ENCODE measurements around the gene RECQL5. TPM values are rescaled to one million over a fixed set of nuclear protein-coding genes. Genes with fewer than 3 reads are reported as not detected.

The RECQL5 gene
- total RNA-seq, 1 experiment from 2014 or later = 67.0 TPM

DNA sequence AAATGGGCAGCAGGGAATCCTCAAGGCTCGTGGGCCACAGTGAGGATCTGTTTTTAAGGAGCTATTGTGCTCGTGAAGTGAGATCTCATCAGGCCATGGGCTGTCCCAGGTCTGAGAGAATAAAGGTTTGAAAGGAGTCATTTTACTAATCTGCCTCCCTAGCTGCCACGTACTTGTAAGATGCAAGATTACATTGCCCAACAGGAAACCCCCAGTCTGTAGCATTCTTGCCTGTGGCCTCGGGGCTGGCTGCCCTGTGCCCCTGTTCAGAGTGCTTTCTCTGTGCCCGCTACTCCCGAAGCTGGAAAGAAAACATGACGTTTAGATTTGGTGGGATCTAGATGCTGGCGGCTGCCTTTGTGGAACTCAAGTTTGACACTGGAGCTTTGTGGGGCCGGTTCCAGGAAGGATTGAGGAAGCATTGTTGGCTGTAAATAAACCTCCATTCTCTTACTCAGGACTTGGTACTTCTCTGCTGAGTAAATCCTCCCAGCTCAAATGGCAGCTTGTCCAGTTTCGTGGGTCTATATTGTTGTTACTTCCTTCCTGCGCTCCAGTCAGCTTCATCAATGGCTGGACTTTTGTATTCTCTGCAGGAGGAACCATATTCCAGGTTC, 21.4 kb upstream of the RECQL5 start:
- Histone ChIP-seq H3K4me3 (ENCODE audit: low read depth, low read length) (no peak overlapping the region), H3K4me1 (peaks cover 27% of the 10 kb centered on the region), H3K36me3 (ENCODE audit: control insufficient read depth, insufficient read depth, low read length) (peaks cover 5% of the 10 kb centered on the region; the same call in 1 of the 2 replicates), H3K27me3 (replicated peaks; ENCODE audit: control insufficient read depth, insufficient read depth, low read length) (no peaks in the 10 kb centered on the region), H3K9me3 (no peaks in the 10 kb centered on the region)
- peaks cover 66% of the 10 kb centered on the region for H3K36me3 Mint-ChIP-seq (ENCODE audit: insufficient read depth, unreplicated experiment)
- ChIA-PET CTCF (interaction anchor here (0.7 to 1.7 kb wide), 2 partner anchors 33 to 62 kb away, joined by 3 to 5 read pairs; partner anchors contain the start of gene ITGB4), POLR2A (no interaction called here)
- no peak for DNase-seq
- peak overlapping the region; percentile 49 for H3K27ac Mint-ChIP-seq (ENCODE audit: unreplicated experiment)
- no peaks in the 10 kb centered on the region for H3K9me3 Mint-ChIP-seq (ENCODE audit: unreplicated experiment)
- H3K27me3 Mint-ChIP-seq (ENCODE audit: insufficient read depth, unreplicated experiment) = no peaks in the 10 kb centered on the region
- TF ChIP-seq, protein P1, sequence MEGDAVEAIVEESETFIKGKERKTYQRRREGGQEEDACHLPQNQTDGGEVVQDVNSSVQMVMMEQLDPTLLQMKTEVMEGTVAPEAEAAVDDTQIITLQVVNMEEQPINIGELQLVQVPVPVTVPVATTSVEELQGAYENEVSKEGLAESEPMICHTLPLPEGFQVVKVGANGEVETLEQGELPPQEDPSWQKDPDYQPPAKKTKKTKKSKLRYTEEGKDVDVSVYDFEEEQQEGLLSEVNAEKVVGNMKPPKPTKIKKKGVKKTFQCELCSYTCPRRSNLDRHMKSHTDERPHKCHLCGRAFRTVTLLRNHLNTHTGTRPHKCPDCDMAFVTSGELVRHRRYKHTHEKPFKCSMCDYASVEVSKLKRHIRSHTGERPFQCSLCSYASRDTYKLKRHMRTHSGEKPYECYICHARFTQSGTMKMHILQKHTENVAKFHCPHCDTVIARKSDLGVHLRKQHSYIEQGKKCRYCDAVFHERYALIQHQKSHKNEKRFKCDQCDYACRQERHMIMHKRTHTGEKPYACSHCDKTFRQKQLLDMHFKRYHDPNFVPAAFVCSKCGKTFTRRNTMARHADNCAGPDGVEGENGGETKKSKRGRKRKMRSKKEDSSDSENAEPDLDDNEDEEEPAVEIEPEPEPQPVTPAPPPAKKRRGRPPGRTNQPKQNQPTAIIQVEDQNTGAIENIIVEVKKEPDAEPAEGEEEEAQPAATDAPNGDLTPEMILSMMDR (IDR thresholded peaks at IDR 0.05; ENCODE audit: insufficient read depth in 1 of 2, low read depth in 1 of 2, low read length in 1 of 2, severe bottlenecking in 1 of 2, unreplicated experiment in 1 of 2) = no peak
- no peak overlapping the region for H3K4me3 Mint-ChIP-seq (ENCODE audit: unreplicated experiment)
- intact Hi-C loops (cut with micrococcal nuclease; ENCODE audit: unreplicated experiment) = no loop called here
- no TSS peak for BruUV-seq (replicated peaks)
- peaks cover 31% of the 10 kb centered on the region for H3K4me1 Mint-ChIP-seq (ENCODE audit: low read depth, unreplicated experiment)

DNA sequence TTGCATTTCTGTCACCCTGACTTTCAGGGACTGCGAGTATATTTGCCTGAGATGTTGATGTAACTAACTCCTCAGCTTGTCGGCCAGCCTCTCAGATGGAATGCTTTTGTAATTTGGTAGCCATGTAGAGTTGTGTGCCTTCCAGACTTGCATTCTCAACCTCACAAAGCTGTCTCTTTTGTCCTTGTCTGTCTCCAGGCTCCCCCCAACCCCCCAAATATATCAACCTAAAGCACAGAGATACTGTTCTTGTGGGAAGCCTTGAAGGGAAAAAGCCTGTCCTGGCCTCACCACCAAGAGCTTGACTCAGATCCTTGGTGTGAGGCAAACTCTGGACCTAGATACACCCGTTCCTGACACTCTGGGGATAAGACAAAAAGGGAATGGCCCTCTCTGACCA, 18.5 kb upstream of the RECQL5 start:
- H3K27me3 ChIP-seq (replicated peaks; ENCODE audit: control insufficient read depth, insufficient read depth, low read length) = no peaks in the 10 kb centered on the region
- peak overlapping the region; percentile 90 for H3K27ac Mint-ChIP-seq (ENCODE audit: unreplicated experiment)
- CTCF ChIA-PET = no interaction called here
- peaks cover 6% of the 10 kb centered on the region for H3K36me3 ChIP-seq (ENCODE audit: control insufficient read depth, insufficient read depth, low read length)
- H3K4me3 ChIP-seq (ENCODE audit: low read depth, low read length) = no peak overlapping the region
- no TSS peak for BruUV-seq (replicated peaks)
- TF ChIP-seq, protein P1 (IDR thresholded peaks at IDR 0.05; ENCODE audit: insufficient read depth in 1 of 2, low read depth in 1 of 2, low read length in 1 of 2, severe bottlenecking in 1 of 2, unreplicated experiment in 1 of 2) = no peak
- H3K36me3 Mint-ChIP-seq (ENCODE audit: insufficient read depth, unreplicated experiment) = peaks cover 66% of the 10 kb centered on the region
- DNase-seq = no peak
- H3K9me3 Mint-ChIP-seq (ENCODE audit: unreplicated experiment) = no peaks in the 10 kb centered on the region
- POLR2A ChIA-PET = interaction anchor here (0.7 kb wide), 1 partner anchor 95 kb away, joined by 3 read pairs; no protein-coding TSS in a partner anchor
- peak overlapping the region; percentile 46 for H3K4me3 Mint-ChIP-seq (ENCODE audit: unreplicated experiment)
- peaks cover 30% of the 10 kb centered on the region for H3K4me1 ChIP-seq
- no peaks in the 10 kb centered on the region for H3K27me3 Mint-ChIP-seq (ENCODE audit: insufficient read depth, unreplicated experiment)
- peaks cover 33% of the 10 kb centered on the region for H3K4me1 Mint-ChIP-seq (ENCODE audit: low read depth, unreplicated experiment)
- H3K9me3 ChIP-seq = no peaks in the 10 kb centered on the region
- intact Hi-C loops (cut with micrococcal nuclease; ENCODE audit: unreplicated experiment) = no loop called here

DNA sequence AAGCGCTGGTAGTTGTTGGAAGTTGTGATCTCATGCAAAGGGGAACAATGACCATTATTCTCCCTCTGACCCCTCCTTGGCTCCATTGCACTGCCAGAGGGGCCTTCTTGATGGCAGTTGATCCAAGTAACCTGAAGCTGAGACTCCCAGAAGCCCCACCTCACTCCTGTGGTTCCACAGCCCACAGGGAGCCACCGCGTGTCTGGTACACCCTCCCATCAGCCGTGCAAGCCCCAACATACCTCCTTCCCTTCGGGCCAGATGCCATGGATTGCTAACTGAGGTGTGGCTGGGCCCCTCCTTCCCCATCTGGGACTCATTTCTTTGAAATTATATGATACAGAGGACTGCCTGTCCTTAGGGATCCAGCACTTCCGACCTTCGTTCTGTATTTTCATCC, 18.0 kb upstream of the RECQL5 start:
- no peaks in the 10 kb centered on the region for H3K9me3 Mint-ChIP-seq (ENCODE audit: unreplicated experiment)
- DNase-seq = peak; percentile 58 to 86
- no TSS peak for BruUV-seq (replicated peaks)
- CTCF ChIA-PET = no interaction called here
- no peaks in the 10 kb centered on the region for H3K27me3 ChIP-seq (replicated peaks; ENCODE audit: control insufficient read depth, insufficient read depth, low read length)
- POLR2A ChIA-PET = no interaction called here
- H3K9me3 ChIP-seq = no peaks in the 10 kb centered on the region
- peaks cover 69% of the 10 kb centered on the region for H3K36me3 Mint-ChIP-seq (ENCODE audit: insufficient read depth, unreplicated experiment)
- TF ChIP-seq, protein P1 (IDR thresholded peaks at IDR 0.05; ENCODE audit: insufficient read depth in 1 of 2, low read depth in 1 of 2, low read length in 1 of 2, severe bottlenecking in 1 of 2, unreplicated experiment in 1 of 2) = no peak
- intact Hi-C loops (cut with micrococcal nuclease; ENCODE audit: unreplicated experiment) = no loop called here
- no peaks in the 10 kb centered on the region for H3K27me3 Mint-ChIP-seq (ENCODE audit: insufficient read depth, unreplicated experiment)
- H3K4me1 Mint-ChIP-seq (ENCODE audit: low read depth, unreplicated experiment) = peaks cover 35% of the 10 kb centered on the region
- H3K4me1 ChIP-seq = peaks cover 30% of the 10 kb centered on the region
- peak overlapping the region; percentile 46 for H3K4me3 Mint-ChIP-seq (ENCODE audit: unreplicated experiment)
- peak overlapping the region; percentile 90 for H3K27ac Mint-ChIP-seq (ENCODE audit: unreplicated experiment)
- peaks cover 6% of the 10 kb centered on the region for H3K36me3 ChIP-seq (ENCODE audit: control insufficient read depth, insufficient read depth, low read length)
- no peak overlapping the region for H3K4me3 ChIP-seq (ENCODE audit: low read depth, low read length)

Data from Caco-2 (cell line).